K562 (cell line): ENCODE data around the gene ITPKB. TPM values are rescaled to one million over a fixed set of nuclear protein-coding genes. Genes with fewer than 3 reads are reported as not detected.
A peak's percentile ranks its signal among the peaks of the same experiment; 100 is the strongest.

Experiments
- ATAC-seq: fragments of 200-7000 bp; cut with Tn5 transposase; 3 replicates; pipeline ENCODE4 v1.9.1; 2020; ENCODE audit warnings: moderate library complexity
- BruUV-seq: library from RNA; stranded (reverse); fragments of 400-500 nt; replicated peaks from 2 replicates; lab custom pipeline; 2021; lab: Mats Ljungman, UMichigan
- CTCF ChIA-PET: fragments of 300-600 bp; formaldehyde crosslinking; extraction: SDS; loops from one replicate; lab custom pipeline; 2021; ENCODE audit warnings: low intra/inter-chr PET ratio; lab: Yijun Ruan, JAX
- POLR2A ChIA-PET: fragments of 300-600, 350-650 bp; sonication (Branson Sonifier 250); formaldehyde crosslinking; extraction: SDS; loops from one replicate; lab custom pipeline; 2021; ENCODE audit warnings: antibody characterized with exemption, inconsistent platforms; lab: Yijun Ruan, JAX
- DNase-seq, 4 experiments: peaks; one replicate each; pipeline versions ENCODE4 v3.0.0 to v3.0.0-alpha.2; 2011 to 2018; ENCODE audit warnings: low spot score in 3 of 4, mixed read lengths in 3 of 4; ENCODE audit errors: extremely low read depth in 1 of 4
- FAIRE-seq: peaks from 2 replicates; lab custom pipeline; 2011; peaks lifted over from hg19 to GRCh38; lab: Jason Lieb, UNC
- H2AFZ ChIP-seq: 2 replicates; pipeline ENCODE4 v1.6.0; 2011; ENCODE audit warnings: low read depth, low read length, control low read depth, inconsistent platforms
- H3K27ac ChIP-seq: fragments of 200-600 bp; 3 replicates; pipeline ENCODE4 v1.8.0; 2011; ENCODE audit warnings: low read depth, mild to moderate bottlenecking, control low read depth, inconsistent platforms, low read length, moderate library complexity, mixed read lengths; ENCODE audit errors: extremely low read depth
- H3K27me3 ChIP-seq, 2 experiments: fragments of 300-600 bp in 1 of 2; 2 replicates in 1 of 2; 3 replicates in 1 of 2; pipeline versions ENCODE4 v1.6.0 to v1.8.0; 2011; ENCODE audit warnings: inconsistent platforms in 2 of 2, low read length in 2 of 2, mild to moderate bottlenecking in 1 of 2, mixed read lengths in 1 of 2, moderate library complexity in 1 of 2; ENCODE audit not compliant: control insufficient read depth in 2 of 2, insufficient read depth in 2 of 2
- H3K36me3 ChIP-seq: fragments of 300-600 bp; 3 replicates; pipeline ENCODE4 v1.8.0; 2011; ENCODE audit warnings: mild to moderate bottlenecking, low read length, inconsistent platforms; ENCODE audit not compliant: control insufficient read depth, insufficient read depth
- H3K4me1 ChIP-seq, 2 experiments: fragments of 200-600 bp in 1 of 2; replicated peaks in 1 of 2; 2 replicates in 1 of 2; 3 replicates in 1 of 2; pipeline versions ENCODE4 v1.5.1 to v1.8.0; 2011; ENCODE audit warnings: inconsistent platforms in 2 of 2, low read length in 2 of 2, mild to moderate bottlenecking in 1 of 2, mixed read lengths in 1 of 2, moderate library complexity in 1 of 2; ENCODE audit not compliant: control insufficient read depth in 2 of 2, insufficient read depth in 2 of 2
- H3K4me2 ChIP-seq: 2 replicates; pipeline ENCODE4 v1.6.1; 2011; ENCODE audit warnings: low read length, control low read depth, inconsistent platforms, mixed read lengths; ENCODE audit not compliant: insufficient read depth
- H3K4me3 ChIP-seq: fragments of 200-600 bp; sonication (generic), shearing (Covaris generic); 2 replicates; pipeline ENCODE4 v1.5.1; 2016; ENCODE audit warnings: control low read depth, inconsistent platforms
- H3K79me2 ChIP-seq: fragments of 200-600 bp; 3 replicates; pipeline ENCODE4 v1.8.0; 2011; ENCODE audit warnings: low read length, inconsistent platforms; ENCODE audit not compliant: control insufficient read depth, insufficient read depth
- H3K9ac ChIP-seq, 2 experiments: 2 replicates each; pipeline versions ENCODE4 v1.6.0 to v1.6.1; 2011; ENCODE audit warnings: low read depth in 2 of 2, low read length in 2 of 2, control low read depth in 1 of 2, inconsistent platforms in 1 of 2, mild to moderate bottlenecking in 1 of 2, mixed read lengths in 1 of 2; ENCODE audit not compliant: insufficient read depth in 1 of 2
- H3K9me1 ChIP-seq: one replicate; pipeline ENCODE4 v1.6.0; 2011; ENCODE audit warnings: inconsistent platforms, mild to moderate bottlenecking, low read length, moderate library complexity; ENCODE audit not compliant: control insufficient read depth, insufficient read depth
- H3K9me3 ChIP-seq: replicated peaks from 2 replicates; pipeline ENCODE4 v1.5.1; 2011; ENCODE audit warnings: low read depth, low read length, inconsistent platforms; ENCODE audit not compliant: control insufficient read depth, insufficient read depth
- H4K20me1 ChIP-seq: replicated peaks from 2 replicates; pipeline ENCODE4 v1.6.1; 2011; ENCODE audit warnings: low read length, inconsistent platforms, mixed read lengths; ENCODE audit not compliant: control insufficient read depth, insufficient read depth
- CBFB ChIP-seq: sonication (generic); formaldehyde crosslinking; IDR thresholded peaks from 2 replicates; pipeline ENCODE4 v1.4.0; 2020; ENCODE audit warnings: mild to moderate bottlenecking, missing genetic modification reagents
- CREBBP ChIP-seq: IDR thresholded peaks from one replicate; pipeline ENCODE4 v1.6.1; 2012; ENCODE audit warnings: low read depth, mild to moderate bottlenecking, control low read depth, inconsistent platforms, low read length
- CTBP1 ChIP-seq: fragments of 450-650 bp; IDR thresholded peaks from 2 replicates; pipeline ENCODE4 v1.6.1; 2016; ENCODE audit warnings: borderline replicate concordance
- JUNB ChIP-seq: fragments of 450-650 bp; formaldehyde crosslinking; conservative IDR thresholded peaks from 2 replicates; pipeline ENCODE4 v1.4.0; 2020; ENCODE audit warnings: mild to moderate bottlenecking
- KDM1A ChIP-seq, 2 experiments: fragments of 450-650 bp; IDR thresholded peaks; 2 replicates each; pipeline ENCODE4 v1.6.1; 2016; ENCODE audit warnings: mild to moderate bottlenecking in 2 of 2
- MYNN ChIP-seq, 2 experiments: sonication (generic); formaldehyde crosslinking in 1 of 2; IDR thresholded peaks; 2 replicates each; pipeline versions ENCODE4 v1.5.0 to v1.6.1; 2016 to 2020; ENCODE audit warnings: antibody characterized with exemption in 1 of 2, missing genetic modification reagents in 1 of 2
- NR2C2 ChIP-seq, 2 experiments: fragments of 200-800 bp in 1 of 2; sonication (Bioruptor generic) in 1 of 2; sonication (generic) in 1 of 2; formaldehyde crosslinking in 1 of 2; IDR thresholded peaks; 2 replicates each; pipeline versions ENCODE4 v1.6.1 to v1.8.0; 2016 to 2022; ENCODE audit warnings: mild to moderate bottlenecking in 1 of 2, missing compliant biosample characterization in 1 of 2, missing genetic modification characterization in 1 of 2, missing genetic modification reagents in 1 of 2
- PATZ1 ChIP-seq: fragments of 250-450 bp; sonication (Bioruptor Pico); IDR thresholded peaks from 2 replicates; pipeline ENCODE4 v1.5.0; 2020; ENCODE audit warnings: mild to moderate bottlenecking, borderline replicate concordance
- SOX6 ChIP-seq: fragments of 450-650 bp; IDR thresholded peaks from 2 replicates; pipeline ENCODE4 v1.6.1; 2014; ENCODE audit warnings: mild to moderate bottlenecking
- SRSF7 ChIP-seq: fragments of 200-400 bp; formaldehyde crosslinking; optimal IDR thresholded peaks from 2 replicates; pipeline ENCODE3; 2017; ENCODE audit warnings: mild to moderate bottlenecking, low read depth, low read length
- TSC22D4 ChIP-seq: fragments of 450-650 bp; IDR thresholded peaks from 2 replicates; pipeline ENCODE4 v1.6.1; 2016; ENCODE audit warnings: missing genetic modification characterization, missing biosample characterization, control low read depth
- ZFP91 ChIP-seq: sonication (generic); formaldehyde crosslinking; IDR thresholded peaks from 2 replicates; pipeline ENCODE4 v1.8.0; 2022; ENCODE audit warnings: mild to moderate bottlenecking, missing genetic modification reagents
- ZNF124 ChIP-seq: sonication (generic); formaldehyde crosslinking; IDR thresholded peaks from 2 replicates; pipeline ENCODE4 v1.8.1; 2022; ENCODE audit warnings: missing genetic modification reagents
- ZNF324 ChIP-seq: fragments of 250-450 bp; sonication (Bioruptor Pico); IDR thresholded peaks from 2 replicates; pipeline ENCODE4 v1.4.0; 2020; ENCODE audit warnings: mild to moderate bottlenecking
- ZNF586 ChIP-seq: fragments of 450-650 bp; formaldehyde crosslinking; conservative IDR thresholded peaks from 2 replicates; pipeline ENCODE4 v1.4.0; 2020; ENCODE audit warnings: mild to moderate bottlenecking, moderate library complexity
- WGBS: fragments of 100-300 bp; shearing (Covaris generic); methylation state at CpG from one replicate; pipeline ENCODE4 v1.1.6; 2016; ENCODE audit warnings: low coverage, mixed read lengths; ENCODE audit not compliant: insufficient coverage; ENCODE audit errors: missing lambda C conversion rate; 5-methylcytosine and 5-hydroxymethylcytosine counted together
- in situ Hi-C: fragments of 300-500 bp; cut with MboI; formaldehyde crosslinking; loops from 4 replicates; pipeline ENCODE4 v1.15.0; 2018; ENCODE audit warnings: inconsistent platforms, mixed read lengths
- intact Hi-C: fragments of 100-400 bp; cut with micrococcal nuclease; formaldehyde crosslinking; loops from 2 replicates; pipeline ENCODE4 v1.14.2; 2022
- polyA plus RNA-seq, 8 experiments: library from polyadenylated mRNA; depleted of rRNA in 4 of 8; stranded (reverse) in 5 of 8; unstranded in 3 of 8; fragments of >200 nt; fragmentation: Nextera tagmentation in 2 of 8; fragmentation: Illumina TruSeq in 1 of 8; extraction: Ambion mirVana in 2 of 8; extraction: Trizol in 1 of 8; gene quantifications; 2 replicates each; pipeline versions ENCODE4 v1.2.1 to v1.2.3, GENCODE V29; 2011 to 2014; ENCODE audit warnings: inconsistent platforms in 1 of 8, missing spikeins in 1 of 8
- total RNA-seq, 7 experiments: library from RNA; depleted of rRNA in 6 of 7; stranded (reverse); fragments of >200 nt in 6 of 7; fragmentation: Illumina TruSeq in 2 of 7; extraction: Trizol in 2 of 7; gene quantifications; 2 replicates each; pipeline versions ENCODE4 v1.2.1 to v1.2.3, GENCODE V29; 2011 to 2021; ENCODE audit warnings: low replicate concordance in 1 of 7

Gene ITPKB
- total and polyA plus RNA-seq, 9 of the 15 experiments (the other 6 are each of a cell fraction or from before 2014, with no cell fraction given): 0.01 to 0.22 TPM; not detected in 7

- TF ChIP-seq ZFP91 (CRISPR knock-in tag): 0 out of 2 replicates have a peak, but pooled peaks have one; percentile 50
- TF ChIP-seq TSC22D4 (tag): peak; percentile 94; the same call in 1 of the 2 replicates
- peak; percentile 84 for TF ChIP-seq MYNN (IDR thresholded peaks at IDR 0.05)
- no peak for TF ChIP-seq MYNN (CRISPR knock-in tag; IDR thresholded peaks at IDR 0.05)
- no peak for TF ChIP-seq CREBBP
- peak in 1 of 2 experiments; percentile 77; a peak in 1 of 4 replicates for TF ChIP-seq KDM1A (IDR thresholded peaks at IDR 0.05)
- no peak for TF ChIP-seq CBFB (CRISPR knock-in tag)
- TF ChIP-seq ZNF324 (CRISPR knock-in tag): no peak
- TF ChIP-seq JUNB (CRISPR knock-in tag): no peak
- no peak for TF ChIP-seq SOX6
- TF ChIP-seq NR2C2 (CRISPR knock-in tag; IDR thresholded peaks at IDR 0.05): 0 out of 2 replicates have a peak, but pooled peaks have one; percentile 19
- no peak for TF ChIP-seq NR2C2 (tag; IDR thresholded peaks at IDR 0.05)
Measured at GRCh38 chr1:226649244-226649643, 89.8 kb downstream of the ITPKB start (continued).

- H2AFZ ChIP-seq: no peak overlapping the region
- ChIA-PET POLR2A (interaction anchor here (0.6 to 0.7 kb wide), 4 partner anchors 28 to 1427 kb away, joined by 3 to 4 read pairs (median 3); no protein-coding TSS in a partner anchor), CTCF (no interaction called here)
- intact Hi-C loops: no loop called here
- in situ Hi-C loops: no loop called here
- no peaks in the 10 kb centered on the region for H3K9me1 ChIP-seq
- H3K79me2 ChIP-seq: no peaks in the 10 kb centered on the region
- no TSS peak for BruUV-seq
- H3K4me3 ChIP-seq: no peak overlapping the region
- TF ChIP-seq PATZ1 (no peak), ZNF124 (no peak), ZNF586 (CRISPR knock-in tag) (no peak), SRSF7 (no peak), CTBP1 (no peak)
- no peak overlapping the region for H3K9ac ChIP-seq
- no peak overlapping the region for H3K4me2 ChIP-seq
- no peaks in the 10 kb centered on the region for H3K9me3 ChIP-seq
- peaks cover 55 to 70% of the 10 kb centered on the region in 2 experiments for H3K27me3 ChIP-seq
- H4K20me1 ChIP-seq: peaks cover 8% of the 10 kb centered on the region; the same call in 1 of the 2 replicates
- H3K27ac ChIP-seq: no peak overlapping the region
- ATAC-seq (no peak), FAIRE-seq (no peak), DNase-seq (no peak)
- H3K4me1 ChIP-seq: peaks cover 0 to 12% of the 10 kb centered on the region in 2 experiments
- H3K36me3 ChIP-seq: no peaks in the 10 kb centered on the region
- WGBS: under 1% methylated on average over 6 of the region's 6 CpGs
Measured at GRCh38 chr1:226648421-226648820, 90.7 kb downstream of the ITPKB start.
